Measurements from ENCODE around the gene STK32B.

Gene STK32B

DNA sequence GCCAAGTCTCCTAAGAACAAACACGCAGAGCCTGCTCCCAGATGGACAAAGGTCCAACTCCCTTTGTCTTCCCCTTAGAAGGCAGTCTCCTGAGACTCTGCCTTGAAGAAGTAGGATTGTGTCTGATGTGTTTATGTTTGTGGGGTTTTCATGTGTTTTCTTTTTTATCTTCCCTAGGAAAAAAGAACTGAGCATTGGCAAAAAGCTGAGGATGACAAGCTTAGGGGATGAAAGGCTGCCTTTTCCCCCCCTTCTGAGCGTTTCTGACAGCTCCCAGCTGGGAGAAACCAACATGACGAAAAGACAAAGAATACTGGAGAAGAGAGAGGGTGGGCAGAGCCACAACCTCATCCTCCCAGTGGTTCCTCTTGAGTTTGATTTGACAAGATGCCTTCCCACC lies 475.9 kb downstream of the STK32B start:
- Mint-ChIP-seq H3K9me3 (peaks cover 4% of the 10 kb centered on the region), H3K4me3 (no peak overlapping the region), H3K4me1 (no peaks in the 10 kb centered on the region), H3K36me3 (no peaks in the 10 kb centered on the region), H3K27ac (no peak overlapping the region), H3K27me3 (no peaks in the 10 kb centered on the region)
- ATAC-seq (ENCODE audit: low read depth) = no peak
- DNase-seq (ENCODE audit: low spot score in 2 of 2) = no peak

DNA sequence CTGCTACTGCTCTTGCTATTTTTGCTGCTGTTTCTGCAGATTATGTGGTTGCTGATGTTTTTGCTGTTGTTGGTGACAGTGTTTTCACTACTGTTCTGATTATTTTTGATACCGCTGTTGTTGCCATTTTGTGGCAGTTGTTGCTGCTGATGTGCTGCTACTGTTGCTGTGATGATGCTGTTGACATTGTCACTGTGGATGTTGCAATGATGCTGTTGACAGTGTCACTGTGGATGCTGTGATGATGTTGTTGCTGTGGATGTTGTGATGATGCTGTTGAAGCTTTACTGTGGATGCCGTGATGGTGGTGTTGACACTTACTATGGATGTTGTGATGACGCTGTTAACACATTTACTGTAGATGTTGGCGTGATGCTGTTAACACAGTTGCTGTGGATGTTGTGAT lies 476.8 kb downstream of the STK32B start:
- ATAC-seq (ENCODE audit: low read depth) = no peak
- Mint-ChIP-seq H3K27ac (no peak overlapping the region), H3K4me3 (no peak overlapping the region)

GRCh38 chr4:5532100-5532499 lies 480.8 kb downstream of the STK32B start:
- DNase-seq (ENCODE audit: low spot score in 2 of 2) (no peak), ATAC-seq (ENCODE audit: low read depth) (no peak)
- H3K27me3 Mint-ChIP-seq = peaks cover 3% of the 10 kb centered on the region
- H3K9me3 Mint-ChIP-seq = peaks cover 19% of the 10 kb centered on the region
- peaks cover 5% of the 10 kb centered on the region for H3K36me3 Mint-ChIP-seq
- no peaks in the 10 kb centered on the region for H3K4me1 Mint-ChIP-seq
- H3K4me3 Mint-ChIP-seq = no peak overlapping the region
- no peak overlapping the region for H3K27ac Mint-ChIP-seq

More for the DNA sequence above, 476.8 kb downstream of the STK32B start:
- H3K36me3 Mint-ChIP-seq = peaks cover 2% of the 10 kb centered on the region
- no peaks in the 10 kb centered on the region for H3K4me1 Mint-ChIP-seq
- H3K27me3 Mint-ChIP-seq = peaks cover 2% of the 10 kb centered on the region
- peaks cover 6% of the 10 kb centered on the region for H3K9me3 Mint-ChIP-seq
- no peak for DNase-seq (ENCODE audit: low spot score in 2 of 2)

DNA sequence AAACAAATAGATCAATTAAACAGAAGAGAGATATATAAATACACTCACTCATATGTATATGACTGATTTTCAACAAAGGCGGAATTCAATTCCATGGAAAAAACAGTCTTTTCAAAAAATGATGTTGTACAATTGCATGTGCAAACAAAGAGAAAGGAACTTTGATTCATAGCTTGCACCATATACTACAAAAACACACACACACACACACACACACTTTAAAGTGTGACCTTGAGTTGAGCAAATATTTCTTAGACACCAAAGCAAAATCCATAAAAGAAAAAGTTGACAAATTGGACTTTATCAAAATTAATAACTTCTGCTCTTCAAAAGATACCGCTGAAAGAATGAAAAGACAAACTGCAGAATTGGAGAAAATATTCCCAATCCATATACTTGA lies 488.3 kb downstream of the STK32B start:
- peaks cover 10% of the 10 kb centered on the region for H3K9me3 Mint-ChIP-seq
- H3K4me3 Mint-ChIP-seq = no peak overlapping the region
- no peaks in the 10 kb centered on the region for H3K4me1 Mint-ChIP-seq
- DNase-seq (ENCODE audit: low spot score in 2 of 2) (no peak), ATAC-seq (ENCODE audit: low read depth) (no peak)
- H3K27me3 Mint-ChIP-seq = no peaks in the 10 kb centered on the region
- peaks cover 2% of the 10 kb centered on the region for H3K36me3 Mint-ChIP-seq
- no peak overlapping the region for H3K27ac Mint-ChIP-seq

GRCh38 chr4:5541169-5541568 lies 489.9 kb downstream of the STK32B start:
- ATAC-seq (ENCODE audit: low read depth) = no peak
- DNase-seq (ENCODE audit: low spot score in 2 of 2) = no peak
- H3K27me3 Mint-ChIP-seq = no peaks in the 10 kb centered on the region
- peaks cover 3% of the 10 kb centered on the region for H3K9me3 Mint-ChIP-seq
- no peak overlapping the region for H3K4me3 Mint-ChIP-seq
- no peaks in the 10 kb centered on the region for H3K36me3 Mint-ChIP-seq
- no peaks in the 10 kb centered on the region for H3K4me1 Mint-ChIP-seq
- no peak overlapping the region for H3K27ac Mint-ChIP-seq

DNA sequence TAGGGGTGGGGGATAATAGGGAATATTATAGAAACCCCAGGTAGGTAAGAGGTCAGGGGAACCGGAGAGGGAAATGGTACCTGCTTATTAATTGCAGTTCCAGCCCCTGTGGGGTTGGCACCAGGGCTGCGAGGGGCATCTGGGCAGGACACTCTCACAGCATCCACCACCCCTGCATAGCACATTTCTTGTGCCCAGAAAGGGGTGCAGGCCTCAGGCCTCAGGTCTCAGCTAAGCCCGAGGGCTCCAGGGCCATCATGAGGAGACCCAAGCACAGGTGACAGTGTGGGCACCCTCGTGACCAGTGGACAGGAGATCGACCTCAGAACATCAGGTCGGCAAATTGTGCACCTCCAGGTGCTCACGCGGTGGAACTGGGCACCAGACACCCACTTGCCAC lies 492.4 kb downstream of the STK32B start:
- H3K9me3 Mint-ChIP-seq = peaks cover 3% of the 10 kb centered on the region
- H3K27me3 Mint-ChIP-seq = no peaks in the 10 kb centered on the region
- no peak overlapping the region for H3K4me3 Mint-ChIP-seq
- no peaks in the 10 kb centered on the region for H3K4me1 Mint-ChIP-seq
- no peak for ATAC-seq (ENCODE audit: low read depth)
- H3K36me3 Mint-ChIP-seq = no peaks in the 10 kb centered on the region
- DNase-seq (ENCODE audit: low spot score in 2 of 2) = no peak
- H3K27ac Mint-ChIP-seq = no peak overlapping the region

GRCh38 chr4:5544762-5545161 lies 493.5 kb downstream of the STK32B start:
- ATAC-seq (ENCODE audit: low read depth) = no peak
- Mint-ChIP-seq H3K4me3 (no peak overlapping the region), H3K4me1 (no peaks in the 10 kb centered on the region), H3K9me3 (peaks cover 4% of the 10 kb centered on the region), H3K36me3 (no peaks in the 10 kb centered on the region), H3K27ac (no peak overlapping the region), H3K27me3 (no peaks in the 10 kb centered on the region)
- no peak for DNase-seq (ENCODE audit: low spot score in 2 of 2)

- no peaks in the 10 kb centered on the region for H3K27me3 Mint-ChIP-seq
- no peaks in the 10 kb centered on the region for H3K4me1 Mint-ChIP-seq
- H3K4me3 Mint-ChIP-seq = no peak overlapping the region
- no peak for ATAC-seq (ENCODE audit: low read depth)
- no peak overlapping the region for H3K27ac Mint-ChIP-seq
- H3K9me3 Mint-ChIP-seq = peaks cover 7% of the 10 kb centered on the region
- peaks cover 2% of the 10 kb centered on the region for H3K36me3 Mint-ChIP-seq
- no peak for DNase-seq (ENCODE audit: low spot score in 2 of 2)
Observed at GRCh38 chr4:5545271-5545670, 494.0 kb downstream of the STK32B start.

DNA sequence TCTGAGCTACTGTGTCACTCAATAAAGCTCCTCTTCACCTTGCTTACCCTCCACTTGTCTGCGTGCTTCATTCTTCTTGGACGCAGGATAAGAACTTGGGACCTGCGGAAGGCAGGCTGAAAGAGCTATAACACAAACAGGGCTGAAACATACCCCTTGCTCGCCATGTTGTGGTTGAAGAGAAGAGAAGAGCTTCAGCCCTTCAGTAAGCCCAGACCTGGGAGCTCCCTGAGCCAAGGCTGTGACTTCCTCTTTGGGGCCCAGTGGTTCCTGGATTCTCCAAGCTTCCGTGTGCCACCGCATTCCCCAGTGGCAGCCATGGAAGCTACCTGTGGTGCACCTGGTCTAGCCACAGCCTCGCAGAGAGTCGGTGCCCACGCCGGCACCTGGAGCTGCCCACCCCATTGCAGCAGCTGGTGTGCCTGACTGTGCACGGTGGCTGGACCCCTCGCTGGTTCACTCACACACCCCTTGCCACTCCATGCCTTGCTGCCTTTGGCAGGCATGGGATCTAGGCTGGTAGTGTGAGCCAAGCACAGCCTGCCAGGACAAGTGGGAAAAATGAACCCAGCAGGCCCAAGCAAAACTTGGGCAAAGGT lies 496.5 kb downstream of the STK32B start:
- Mint-ChIP-seq H3K9me3 (peaks cover 11% of the 10 kb centered on the region), H3K27ac (no peak overlapping the region), H3K4me3 (no peak overlapping the region), H3K27me3 (no peaks in the 10 kb centered on the region), H3K36me3 (peaks cover 2% of the 10 kb centered on the region), H3K4me1 (no peaks in the 10 kb centered on the region)
- ATAC-seq (ENCODE audit: low read depth) (no peak), DNase-seq (ENCODE audit: low spot score in 2 of 2) (no peak)

All from memory B cell (primary cell).